Measurements from ENCODE around the gene DXO.
"Not testable (repeated sequence)": the region's sequence is repeated elsewhere in the genome, so short reads cannot be mapped to it uniquely, and the experiment has no call there.

DXO gene

GRCh38 chr6:31978831-31979230 is 6.9 kb upstream of the DXO start:
- H3K4me3 ChIP-seq (ENCODE audit: low read depth, low read length): no peak overlapping the region

DNA sequence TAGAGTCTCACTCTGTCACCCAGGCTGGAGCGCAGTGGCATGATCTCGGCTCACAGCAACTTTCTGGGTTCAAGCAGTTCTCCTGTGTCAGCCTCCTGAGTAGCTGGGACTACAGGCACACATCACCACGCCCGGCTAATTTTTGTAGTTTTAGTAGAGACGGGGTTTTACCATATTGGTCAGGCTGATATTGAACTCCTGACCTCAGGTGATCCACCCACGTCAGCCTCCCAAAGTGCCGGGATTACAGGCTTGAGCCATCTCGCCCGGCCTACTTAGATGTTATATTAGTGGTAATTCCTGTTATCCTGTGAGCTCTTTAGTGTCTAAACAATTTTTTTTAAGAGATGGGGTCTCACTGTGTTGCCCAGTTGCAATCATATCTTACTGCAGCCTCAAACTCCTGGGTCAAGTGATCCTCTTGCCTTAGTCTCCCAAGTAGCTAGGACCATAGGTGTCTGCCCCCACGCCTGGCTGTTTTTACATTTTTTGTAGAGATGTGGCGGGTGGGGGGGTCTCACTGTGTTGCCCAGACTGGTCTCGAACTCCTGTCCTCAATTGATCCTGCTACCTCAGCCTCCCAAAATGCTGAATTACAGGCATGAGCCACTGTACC is 6.0 kb upstream of the DXO start:
- Histone ChIP-seq H3K27me3 (ENCODE audit: control insufficient read depth, insufficient read depth, low read length) (no peaks in the 10 kb centered on the region), H3K9me3 (ENCODE audit: control insufficient read depth, insufficient read depth, low read depth, low read length) (no peaks in the 10 kb centered on the region; the same call in 1 of the 2 replicates), H3K4me1 (ENCODE audit: control insufficient read depth, insufficient read depth, low read length) (peaks cover 4% of the 10 kb centered on the region), H3K9ac (ENCODE audit: low read length) (no peak overlapping the region), H3K36me3 (ENCODE audit: control insufficient read depth, insufficient read depth, low read length) (peaks cover 13% of the 10 kb centered on the region), H3K27ac (ENCODE audit: low read depth, low read length) (no peak overlapping the region), H3K4me3 (ENCODE audit: low read depth, low read length) (no peak overlapping the region)

More at GRCh38 chr6:31978831-31979230, 6.9 kb upstream of the DXO start:
- H3K4me1 ChIP-seq (ENCODE audit: control insufficient read depth, insufficient read depth, low read length): no peaks in the 10 kb centered on the region
- no peak overlapping the region for H3K27ac ChIP-seq (ENCODE audit: low read depth, low read length)
- peaks cover 13% of the 10 kb centered on the region for H3K36me3 ChIP-seq (ENCODE audit: control insufficient read depth, insufficient read depth, low read length)
- H3K9me3 ChIP-seq (ENCODE audit: control insufficient read depth, insufficient read depth, low read depth, low read length): no peaks in the 10 kb centered on the region; the same call in 1 of the 2 replicates
- H3K9ac ChIP-seq (ENCODE audit: low read length): no peak overlapping the region
- H3K27me3 ChIP-seq (ENCODE audit: control insufficient read depth, insufficient read depth, low read length): no peaks in the 10 kb centered on the region

- not testable (repeated sequence) for H3K27me3 ChIP-seq (ENCODE audit: control insufficient read depth, insufficient read depth, low read length); H3K4me1 ChIP-seq (ENCODE audit: control insufficient read depth, insufficient read depth, low read length)
Measured at GRCh38 chr6:31976065-31976464, 4.1 kb upstream of the DXO start.

GRCh38 chr6:31972709-31973350 is 892 bp upstream of the DXO start:
- Histone ChIP-seq H3K9me3 (ENCODE audit: control insufficient read depth, insufficient read depth, low read depth, low read length) (no peaks in the 10 kb centered on the region; the same call in 1 of the 2 replicates), H3K36me3 (ENCODE audit: control insufficient read depth, insufficient read depth, low read length) (peaks cover 30% of the 10 kb centered on the region), H3K4me3 (ENCODE audit: low read depth, low read length) (peak overlapping the region; percentile 86), H3K9ac (ENCODE audit: low read length) (peak overlapping the region; percentile 74), H3K4me1 (ENCODE audit: control insufficient read depth, insufficient read depth, low read length) (peaks cover 7% of the 10 kb centered on the region), H3K27ac (ENCODE audit: low read depth, low read length) (peak overlapping the region; percentile 88; the same call in 1 of the 2 replicates), H3K27me3 (ENCODE audit: control insufficient read depth, insufficient read depth, low read length) (no peaks in the 10 kb centered on the region)

More at GRCh38 chr6:31976065-31976464, 4.1 kb upstream of the DXO start:
- not testable (repeated sequence) for H3K27ac ChIP-seq (ENCODE audit: low read depth, low read length); H3K9ac ChIP-seq (ENCODE audit: low read length); H3K4me3 ChIP-seq (ENCODE audit: low read depth, low read length); H3K9me3 ChIP-seq (ENCODE audit: control insufficient read depth, insufficient read depth, low read depth, low read length)
- peaks cover 13% of the 10 kb centered on the region for H3K36me3 ChIP-seq (ENCODE audit: control insufficient read depth, insufficient read depth, low read length)

- peak overlapping the region; percentile 74 for H3K9ac ChIP-seq (ENCODE audit: low read length)
- peaks cover 7% of the 10 kb centered on the region for H3K4me1 ChIP-seq (ENCODE audit: control insufficient read depth, insufficient read depth, low read length)
- H3K27me3 ChIP-seq (ENCODE audit: control insufficient read depth, insufficient read depth, low read length): no peaks in the 10 kb centered on the region
- peaks cover 44% of the 10 kb centered on the region for H3K36me3 ChIP-seq (ENCODE audit: control insufficient read depth, insufficient read depth, low read length)
- no peaks in the 10 kb centered on the region; the same call in 1 of the 2 replicates for H3K9me3 ChIP-seq (ENCODE audit: control insufficient read depth, insufficient read depth, low read depth, low read length)
- H3K27ac ChIP-seq (ENCODE audit: low read depth, low read length): peak overlapping the region; percentile 88
- peak overlapping the region; percentile 86 for H3K4me3 ChIP-seq (ENCODE audit: low read depth, low read length)
Measured at GRCh38 chr6:31971279-31971992, 502 bp downstream of the DXO start.

DNA sequence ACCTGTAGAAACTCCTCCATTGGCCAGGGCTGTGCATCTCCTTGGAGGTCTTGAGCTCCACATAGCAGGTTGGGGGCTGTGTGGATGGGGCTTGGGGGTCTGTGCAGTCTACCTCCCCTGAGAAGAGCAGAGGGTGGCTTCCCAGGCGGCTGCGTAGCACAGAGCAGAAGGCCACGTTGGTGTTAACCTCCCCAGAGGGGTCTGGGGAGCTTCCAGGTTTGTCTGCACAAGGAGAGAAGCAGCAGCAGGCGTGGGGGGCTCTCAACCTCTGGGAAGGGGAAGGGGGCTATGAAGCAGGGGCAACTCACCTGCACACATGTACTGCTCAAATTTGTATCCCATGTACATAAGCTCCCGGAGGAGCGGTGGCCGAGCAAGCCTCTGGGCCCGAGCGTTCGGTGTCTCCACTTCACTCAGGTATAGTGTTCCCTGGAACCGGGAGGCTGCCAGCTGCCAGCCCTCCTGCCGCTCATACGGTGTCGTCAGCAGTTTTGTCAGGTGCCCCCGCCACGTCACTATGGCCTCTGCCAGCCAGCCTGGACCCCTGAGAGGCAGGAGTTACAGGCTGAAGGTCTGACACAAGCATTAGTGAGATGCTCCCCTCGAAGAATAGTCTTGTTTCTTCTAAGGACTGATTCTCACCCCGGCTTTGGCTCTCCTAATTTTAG is 1.2 kb downstream of the DXO start:
- Histone ChIP-seq H3K4me3 (ENCODE audit: low read depth, low read length) (peak overlapping the region; percentile 86), H3K27ac (ENCODE audit: low read depth, low read length) (no peak overlapping the region), H3K9ac (ENCODE audit: low read length) (peak overlapping the region; percentile 74), H3K4me1 (ENCODE audit: control insufficient read depth, insufficient read depth, low read length) (peaks cover 7% of the 10 kb centered on the region), H3K9me3 (ENCODE audit: control insufficient read depth, insufficient read depth, low read depth, low read length) (no peaks in the 10 kb centered on the region; the same call in 1 of the 2 replicates), H3K27me3 (ENCODE audit: control insufficient read depth, insufficient read depth, low read length) (no peaks in the 10 kb centered on the region), H3K36me3 (ENCODE audit: control insufficient read depth, insufficient read depth, low read length) (peaks cover 50% of the 10 kb centered on the region)

- no peaks in the 10 kb centered on the region for H3K27me3 ChIP-seq (ENCODE audit: control insufficient read depth, insufficient read depth, low read length)
- peaks cover 7% of the 10 kb centered on the region for H3K4me1 ChIP-seq (ENCODE audit: control insufficient read depth, insufficient read depth, low read length)
- H3K9ac ChIP-seq (ENCODE audit: low read length): no peak overlapping the region
- no peak overlapping the region for H3K27ac ChIP-seq (ENCODE audit: low read depth, low read length)
- H3K4me3 ChIP-seq (ENCODE audit: low read depth, low read length): no peak overlapping the region; the same call in 1 of the 2 replicates
- peaks cover 57% of the 10 kb centered on the region for H3K36me3 ChIP-seq (ENCODE audit: control insufficient read depth, insufficient read depth, low read length)
- H3K9me3 ChIP-seq (ENCODE audit: control insufficient read depth, insufficient read depth, low read depth, low read length): no peaks in the 10 kb centered on the region
Measured at GRCh38 chr6:31969712-31970603, 2.0 kb downstream of the DXO start.

GRCh38 chr6:31968791-31969711 is 2.9 kb downstream of the DXO start:
- Histone ChIP-seq H3K4me3 (ENCODE audit: low read depth, low read length) (no peak overlapping the region), H3K36me3 (ENCODE audit: control insufficient read depth, insufficient read depth, low read length) (peaks cover 62% of the 10 kb centered on the region), H3K27me3 (ENCODE audit: control insufficient read depth, insufficient read depth, low read length) (no peaks in the 10 kb centered on the region)

GRCh38 chr6:31968326-31968725 is 3.6 kb downstream of the DXO start:
- no peak overlapping the region for H3K9ac ChIP-seq (ENCODE audit: low read length)
- no peaks in the 10 kb centered on the region for H3K27me3 ChIP-seq (ENCODE audit: control insufficient read depth, insufficient read depth, low read length)
- no peak overlapping the region for H3K4me3 ChIP-seq (ENCODE audit: low read depth, low read length)
- peaks cover 69% of the 10 kb centered on the region for H3K36me3 ChIP-seq (ENCODE audit: control insufficient read depth, insufficient read depth, low read length)
- H3K9me3 ChIP-seq (ENCODE audit: control insufficient read depth, insufficient read depth, low read depth, low read length): no peaks in the 10 kb centered on the region
- H3K4me1 ChIP-seq (ENCODE audit: control insufficient read depth, insufficient read depth, low read length): peaks cover 6% of the 10 kb centered on the region
- H3K27ac ChIP-seq (ENCODE audit: low read depth, low read length): no peak overlapping the region

More at GRCh38 chr6:31968791-31969711, 2.9 kb downstream of the DXO start:
- Histone ChIP-seq H3K9me3 (ENCODE audit: control insufficient read depth, insufficient read depth, low read depth, low read length) (no peaks in the 10 kb centered on the region), H3K27ac (ENCODE audit: low read depth, low read length) (no peak overlapping the region), H3K4me1 (ENCODE audit: control insufficient read depth, insufficient read depth, low read length) (peaks cover 7% of the 10 kb centered on the region), H3K9ac (ENCODE audit: low read length) (no peak overlapping the region)

Measured in HUES6 (cell line).